ENCODE measurements around the gene GRHPR. TPM values are rescaled to one million over a fixed set of nuclear protein-coding genes. Genes with fewer than 3 reads are reported as not detected.
"Not testable (repeated sequence)": the region's sequence is repeated elsewhere in the genome, so short reads cannot be mapped to it uniquely, and the experiment has no call there.

The GRHPR gene
- total RNA-seq, 1 donor, result 133 TPM

GRCh38 chr9:37465249-37466036 is 42.9 kb downstream of the GRHPR start, which contains the start of gene ZBTB5:
ZBTB5 (minus strand) TSS chr9:37465450; CDS start chr9:37442551, 22,899 bp downstream.
- peak within 1 kb of the TSS; percentile 98 for H3K4me3 ChIP-seq (ENCODE audit: low read depth, low read length)
- no peak for TF ChIP-seq CTCF (IDR thresholded peaks at IDR 0.05; ENCODE audit: insufficient read depth, low read length)
- DNase-seq (ENCODE audit: low read depth), result peak; percentile 100

GRCh38 chr9:37466037-37466709 is 43.7 kb downstream of the GRHPR start:
- H3K4me3 ChIP-seq (ENCODE audit: low read depth, low read length), result peak overlapping the region; percentile 98
- TF ChIP-seq CTCF (IDR thresholded peaks at IDR 0.05; ENCODE audit: insufficient read depth, low read length), result no peak
- DNase-seq (ENCODE audit: low read depth), result peak; percentile 39

- not testable (repeated sequence) for DNase-seq (ENCODE audit: low read depth); H3K4me3 ChIP-seq (ENCODE audit: low read depth, low read length)
These were observed 45.0 kb downstream of the GRHPR start for GRCh38 chr9:37467530-37467929.

- no peak for DNase-seq (ENCODE audit: low read depth)
- no peak for TF ChIP-seq CTCF (IDR thresholded peaks at IDR 0.05; ENCODE audit: insufficient read depth, low read length)
- no peak overlapping the region for H3K4me3 ChIP-seq (ENCODE audit: low read depth, low read length)
These were observed 46.1 kb downstream of the GRHPR start for GRCh38 chr9:37468620-37469019.

GRCh38 chr9:37471942-37472684 is 49.6 kb downstream of the GRHPR start:
- peak; percentile 97 for DNase-seq (ENCODE audit: low read depth)

GRCh38 chr9:37473982-37474381 is 51.5 kb downstream of the GRHPR start:
- not testable (repeated sequence) for H3K4me3 ChIP-seq (ENCODE audit: low read depth, low read length); DNase-seq (ENCODE audit: low read depth)

More at GRCh38 chr9:37471942-37472684, 49.6 kb downstream of the GRHPR start:
- no peak for TF ChIP-seq CTCF (IDR thresholded peaks at IDR 0.05; ENCODE audit: insufficient read depth, low read length)
- peak overlapping the region; percentile 47 for H3K4me3 ChIP-seq (ENCODE audit: low read depth, low read length)

- no peak for TF ChIP-seq CTCF (IDR thresholded peaks at IDR 0.05; ENCODE audit: insufficient read depth, low read length)
- no peak overlapping the region for H3K4me3 ChIP-seq (ENCODE audit: low read depth, low read length)
- no peak for DNase-seq (ENCODE audit: low read depth)
These were observed 51.9 kb downstream of the GRHPR start for GRCh38 chr9:37474438-37474837.
